Left cardiac atrium (tissue), 4 donors: ENCODE results near the gene SERPINA4. TPM values are rescaled to one million over a fixed set of nuclear protein-coding genes. Genes with fewer than 3 reads are reported as not detected.

Experiments used
- ATAC-seq, 2 donors: fragments of 200-7000 bp; cut with Tn5 transposase; one replicate each; pipeline ENCODE4 v1.9.1; 2020; ENCODE audit warnings: mild to moderate bottlenecking in 2 of 2, moderate library complexity in 2 of 2
- DNase-seq: peaks from one replicate; pipeline ENCODE4 v3.0.0-alpha.2; 2020
- intact Hi-C, 2 donors: fragments of 100-400 bp; cut with DNase I; formaldehyde crosslinking; loops; one replicate each; pipeline versions ENCODE4 v1.14.1 to v1.15.1; 2022 to 2023
- long read RNA-seq: library from polyadenylated mRNA; unstranded; transcript quantifications from one replicate; pipeline ENCODE4 v2.0.0, GENCODE V29; 2021
- total RNA-seq, 2 donors: library from RNA; stranded (reverse); fragmentation: NEBNext Ultra II Directional; extraction: Animal tissue kit (Norgen Biotek cat#: 25700); gene quantifications; one replicate each; pipeline ENCODE4 v1.2.1, GENCODE V29; 2021
- donor health status: DM: no; HTN: yes; CAD: no.
- donor health status: DM: no; HTN: yes; CAD: no; lungs with severe emphysema.
- donor health status: DM: yes; HTN: yes; CAD: no.
- donor health status: Dilated cardiomyopathy.

The SERPINA4 gene
- total RNA-seq = not detected
- long read RNA-seq = 0 reads

- no peak for DNase-seq
- intact Hi-C loops = no loop called here
- no peak for ATAC-seq
Observed at GRCh38 chr14:94560751-94561655, at the start of gene SERPINA4. Gene SERPINA4, plus strand, starts transcription at chr14:94561442. Its CDS starts 2,041 bp downstream, at chr14:94563483.

GRCh38 chr14:94514351-94514750 lies 46.9 kb upstream of the SERPINA4 start:
- no peak for ATAC-seq
- intact Hi-C loops = no loop called here
- no peak for DNase-seq

GRCh38 chr14:94515426-94515825 lies 45.8 kb upstream of the SERPINA4 start:
- ATAC-seq (no peak), DNase-seq (no peak)
- intact Hi-C loops = no loop called here

GRCh38 chr14:94515856-94516255 lies 45.4 kb upstream of the SERPINA4 start:
- no peak for DNase-seq
- intact Hi-C loops = no loop called here

GRCh38 chr14:94517248-94517640 lies 44.0 kb upstream of the SERPINA4 start:
- DNase-seq (no peak), ATAC-seq (no peak)
- intact Hi-C loops = no loop called here

More at GRCh38 chr14:94515856-94516255, 45.4 kb upstream of the SERPINA4 start:
- no peak for ATAC-seq

GRCh38 chr14:94517641-94518257 lies 43.5 kb upstream of the SERPINA4 start:
- ATAC-seq = no peak

GRCh38 chr14:94521375-94522114 lies 39.7 kb upstream of the SERPINA4 start:
- ATAC-seq = no peak
- no peak for DNase-seq
- intact Hi-C loops = no loop called here

More at GRCh38 chr14:94517641-94518257, 43.5 kb upstream of the SERPINA4 start:
- DNase-seq = no peak
- intact Hi-C loops = no loop called here

- ATAC-seq = no peak
- no peak for DNase-seq
- intact Hi-C loops = no loop called here
Observed at GRCh38 chr14:94522115-94522724, 39.0 kb upstream of the SERPINA4 start.

GRCh38 chr14:94523265-94523664 lies 38.0 kb upstream of the SERPINA4 start:
- no peak for DNase-seq
- intact Hi-C loops = no loop called here
- no peak for ATAC-seq

GRCh38 chr14:94524093-94524492 lies 37.1 kb upstream of the SERPINA4 start:
- DNase-seq (no peak), ATAC-seq (no peak)
- intact Hi-C loops = no loop called here

GRCh38 chr14:94531187-94531586 lies 30.1 kb upstream of the SERPINA4 start:
- DNase-seq = no peak
- ATAC-seq = no peak
- intact Hi-C loops = no loop called here

GRCh38 chr14:94532447-94532846 lies 28.8 kb upstream of the SERPINA4 start:
- ATAC-seq (no peak), DNase-seq (no peak)
- intact Hi-C loops = no loop called here

GRCh38 chr14:94535506-94535905 lies 25.7 kb upstream of the SERPINA4 start:
- DNase-seq = no peak
- intact Hi-C loops = no loop called here
- no peak for ATAC-seq

GRCh38 chr14:94536836-94537235 lies 24.4 kb upstream of the SERPINA4 start:
- no peak for ATAC-seq
- DNase-seq = no peak
- intact Hi-C loops = no loop called here

GRCh38 chr14:94538070-94538740 lies 23.0 kb upstream of the SERPINA4 start:
- ATAC-seq (no peak), DNase-seq (no peak)
- intact Hi-C loops = no loop called here

GRCh38 chr14:94539181-94539580 lies 22.1 kb upstream of the SERPINA4 start:
- DNase-seq (no peak), ATAC-seq (no peak)
- intact Hi-C loops = no loop called here

- DNase-seq = no peak
- peak in 1 of 2 donors; percentile 35 for ATAC-seq
- intact Hi-C loops = loop anchor here in 1 of 2 donors (10.0 kb wide), 1 partner anchor 115 kb away; no protein-coding TSS in a partner anchor
Observed at GRCh38 chr14:94540031-94540794, 21.0 kb upstream of the SERPINA4 start.
